Activated CD4-positive, alpha-beta T cell treated with anti-CD3 and anti-CD28 coated beads for 48 hours (primary cell): ENCODE results near the gene TMEM41B.
"Not testable (repeated sequence)": the region's sequence is repeated elsewhere in the genome, so short reads cannot be mapped to it uniquely, and the experiment has no call there.

Experiments used
- DNase-seq: peaks from one replicate; pipeline ENCODE4 v3.0.0-alpha.2; 2020

The TMEM41B gene, protein sequence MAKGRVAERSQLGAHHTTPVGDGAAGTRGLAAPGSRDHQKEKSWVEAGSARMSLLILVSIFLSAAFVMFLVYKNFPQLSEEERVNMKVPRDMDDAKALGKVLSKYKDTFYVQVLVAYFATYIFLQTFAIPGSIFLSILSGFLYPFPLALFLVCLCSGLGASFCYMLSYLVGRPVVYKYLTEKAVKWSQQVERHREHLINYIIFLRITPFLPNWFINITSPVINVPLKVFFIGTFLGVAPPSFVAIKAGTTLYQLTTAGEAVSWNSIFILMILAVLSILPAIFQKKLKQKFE

DNA sequence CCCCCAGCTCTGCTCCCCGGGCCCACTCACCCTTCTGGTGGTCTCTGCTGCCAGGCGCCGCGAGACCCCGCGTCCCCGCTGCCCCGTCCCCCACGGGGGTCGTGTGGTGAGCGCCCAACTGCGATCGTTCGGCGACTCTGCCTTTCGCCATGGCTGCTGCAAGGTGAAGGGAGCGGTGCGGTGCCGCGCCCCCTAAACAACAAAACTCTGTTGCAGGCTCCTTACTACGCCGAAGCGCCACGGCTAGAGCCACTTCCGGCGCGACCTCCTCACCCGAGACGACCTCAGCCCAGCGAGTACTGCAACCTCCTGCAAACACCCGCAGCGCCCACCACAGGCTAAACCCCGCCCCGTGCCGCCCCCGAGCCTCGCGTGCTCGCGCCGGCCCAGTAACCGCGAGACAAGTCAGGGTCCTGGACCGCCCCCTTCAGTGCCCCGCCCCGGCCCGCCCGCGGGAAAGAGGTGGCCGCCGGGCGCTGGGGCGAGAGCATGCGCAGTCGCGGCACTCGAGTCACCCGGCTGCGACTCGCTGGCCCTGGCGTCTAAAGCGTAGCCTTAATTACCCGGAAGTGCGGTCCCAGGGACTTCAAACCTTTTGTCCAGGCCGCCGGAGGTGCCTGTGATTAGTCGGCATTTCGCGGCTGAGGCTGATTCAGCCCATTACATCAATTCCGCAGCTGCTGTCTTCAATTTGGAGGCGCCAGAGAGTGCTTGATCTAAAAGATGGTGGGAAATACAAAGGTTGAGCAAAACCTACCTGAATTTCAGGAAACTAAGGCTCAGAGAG, at the start of gene TMEM41B:
Gene TMEM41B, minus strand, starts transcription at position 303 of the 787 bp plus-strand sequence. Its CDS starts 152 bp downstream, at position 151.
- peak; percentile 100 for DNase-seq

DNA sequence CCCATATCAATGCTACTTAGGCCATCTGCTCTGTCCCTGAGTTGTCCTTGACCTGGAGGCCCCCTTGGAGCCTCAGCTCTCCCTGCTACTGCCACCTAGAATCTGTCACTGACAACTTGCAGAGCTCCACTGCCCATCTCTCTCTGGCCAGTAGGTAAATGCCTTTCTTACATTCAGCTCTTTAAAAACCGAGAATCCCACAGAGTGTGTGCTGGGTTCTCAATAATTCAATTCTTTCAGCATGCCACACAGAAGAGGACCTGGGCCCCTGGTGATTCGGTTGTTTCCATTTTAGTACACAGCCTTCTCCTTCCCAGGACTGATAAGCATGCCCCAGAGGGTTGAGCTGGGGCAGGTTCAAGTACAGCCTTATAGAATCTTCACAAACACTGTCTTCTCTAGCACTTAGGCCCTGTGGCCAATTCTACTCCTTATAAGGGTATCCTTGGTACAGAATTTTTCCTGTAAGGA, 48.0 kb upstream of the TMEM41B start:
- DNase-seq = peak; percentile 33

DNA sequence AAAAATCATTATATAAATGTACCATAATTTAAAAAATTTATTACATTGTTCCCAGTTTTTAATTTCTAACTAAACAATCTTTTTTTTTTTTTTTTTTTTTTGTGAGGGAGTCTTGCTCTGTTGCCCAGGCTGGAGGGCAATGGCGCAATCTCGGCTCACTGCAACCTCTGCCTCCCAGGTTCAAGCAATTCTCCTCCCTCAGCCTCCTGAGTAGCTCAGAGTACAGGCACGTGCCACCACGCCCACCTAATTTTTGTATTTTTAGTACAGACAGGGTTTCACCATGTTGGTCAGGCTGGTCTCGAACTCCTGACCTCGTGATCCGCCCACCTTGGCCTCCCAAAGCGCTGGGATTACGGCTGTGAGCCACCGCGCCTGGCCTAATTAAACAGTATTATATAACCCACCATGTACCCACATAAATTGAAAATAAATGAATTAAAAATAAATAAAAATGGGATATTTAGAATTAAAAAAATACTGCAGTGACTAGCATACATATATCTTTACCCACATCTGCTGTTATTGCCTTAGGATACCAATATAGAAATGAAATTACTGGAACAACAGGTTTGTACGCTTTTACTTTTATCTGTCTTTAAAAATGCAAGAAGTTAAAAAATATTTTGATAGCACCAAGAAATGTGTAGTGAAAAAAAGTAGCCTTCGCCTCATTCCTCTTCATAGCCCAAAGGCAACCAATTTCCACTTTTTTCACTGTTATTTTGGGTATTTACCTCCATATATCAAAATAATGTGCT, 46.6 kb upstream of the TMEM41B start:
- not testable (repeated sequence) for DNase-seq

DNA sequence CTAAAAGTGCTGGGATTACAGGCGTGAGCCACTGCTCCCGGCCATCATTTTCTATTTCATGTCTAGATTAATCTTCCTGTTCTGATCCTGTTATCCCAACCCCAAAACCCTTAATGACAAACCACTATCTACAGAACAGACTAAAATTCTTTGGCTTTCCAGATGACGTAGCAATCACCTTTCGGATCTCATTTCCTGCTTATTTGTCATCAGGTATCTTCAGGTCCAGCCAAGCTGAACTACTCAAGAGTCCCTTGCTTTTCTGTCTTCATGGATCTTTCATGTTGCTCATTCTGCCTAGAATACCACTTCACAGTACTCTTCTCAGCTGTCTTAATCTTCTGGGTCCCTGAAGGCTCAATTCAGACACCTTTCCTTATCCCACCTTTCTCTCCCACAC, 42.6 kb upstream of the TMEM41B start:
- no peak for DNase-seq

DNA sequence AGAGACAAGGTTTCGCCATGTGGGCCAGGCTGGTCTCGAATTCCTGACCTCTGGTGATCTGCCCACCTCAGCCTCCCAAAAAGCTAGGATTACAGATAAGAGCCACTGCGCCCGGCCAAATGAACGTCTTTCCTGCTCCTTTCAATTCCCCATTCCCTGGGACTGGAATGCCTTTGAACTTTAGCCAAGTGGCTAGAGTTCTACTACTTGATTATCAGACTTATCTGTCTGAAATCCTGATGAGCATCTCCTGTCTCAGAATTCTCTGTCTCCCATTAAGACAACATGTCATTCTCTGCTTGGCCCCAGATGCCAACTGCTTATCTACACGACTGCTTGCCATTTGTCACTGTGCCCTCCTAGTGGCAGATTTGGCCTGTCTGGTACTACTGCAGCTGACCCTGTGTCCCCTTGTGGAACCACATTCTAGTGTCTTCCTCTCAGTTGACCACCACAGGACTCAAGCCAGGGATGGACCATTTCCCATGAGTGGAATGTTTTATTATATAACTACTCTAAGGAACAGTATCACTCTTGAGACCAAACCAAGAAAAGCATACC, 37.0 kb upstream of the TMEM41B start:
- DNase-seq = no peak

DNA sequence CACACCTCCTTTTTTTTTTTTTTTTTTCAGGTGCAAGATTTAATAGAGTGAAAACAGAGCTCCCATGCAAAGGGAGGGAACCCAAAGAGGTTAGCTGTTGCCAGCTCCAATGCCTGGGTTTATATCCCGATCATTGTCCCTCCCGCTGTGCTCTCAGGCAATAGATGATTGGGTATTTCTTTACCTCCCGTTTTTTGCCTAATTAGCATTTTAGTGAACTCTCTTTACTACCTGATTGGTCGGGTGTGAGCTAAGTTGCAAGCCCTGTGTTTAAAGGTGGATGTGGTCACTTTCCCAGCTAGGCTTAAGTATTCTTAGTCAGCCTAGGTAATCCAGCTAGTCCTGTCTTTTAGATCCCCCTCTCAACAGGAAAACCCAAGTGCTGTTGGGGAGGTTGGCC, 33.4 kb upstream of the TMEM41B start:
- not testable (repeated sequence) for DNase-seq

DNA sequence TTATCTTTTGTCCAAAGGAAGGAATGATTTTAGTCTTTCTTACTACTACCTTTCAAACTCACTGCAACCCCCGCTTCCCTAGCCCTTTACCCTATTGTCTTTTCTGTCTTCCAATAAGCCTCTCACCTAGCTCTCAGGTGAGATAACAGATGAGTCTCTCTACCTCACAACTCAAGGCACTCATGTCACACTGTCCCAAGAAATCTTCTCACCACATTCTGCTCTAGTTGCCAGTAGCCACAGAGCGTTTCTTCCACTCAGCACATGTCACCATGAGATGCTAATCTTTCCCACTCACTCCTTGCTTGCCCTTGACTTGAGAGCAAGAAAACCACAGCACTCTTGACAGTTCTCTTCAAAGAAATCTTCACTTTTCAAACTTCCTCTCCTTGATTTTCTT, 32.7 kb upstream of the TMEM41B start:
- no peak for DNase-seq

DNA sequence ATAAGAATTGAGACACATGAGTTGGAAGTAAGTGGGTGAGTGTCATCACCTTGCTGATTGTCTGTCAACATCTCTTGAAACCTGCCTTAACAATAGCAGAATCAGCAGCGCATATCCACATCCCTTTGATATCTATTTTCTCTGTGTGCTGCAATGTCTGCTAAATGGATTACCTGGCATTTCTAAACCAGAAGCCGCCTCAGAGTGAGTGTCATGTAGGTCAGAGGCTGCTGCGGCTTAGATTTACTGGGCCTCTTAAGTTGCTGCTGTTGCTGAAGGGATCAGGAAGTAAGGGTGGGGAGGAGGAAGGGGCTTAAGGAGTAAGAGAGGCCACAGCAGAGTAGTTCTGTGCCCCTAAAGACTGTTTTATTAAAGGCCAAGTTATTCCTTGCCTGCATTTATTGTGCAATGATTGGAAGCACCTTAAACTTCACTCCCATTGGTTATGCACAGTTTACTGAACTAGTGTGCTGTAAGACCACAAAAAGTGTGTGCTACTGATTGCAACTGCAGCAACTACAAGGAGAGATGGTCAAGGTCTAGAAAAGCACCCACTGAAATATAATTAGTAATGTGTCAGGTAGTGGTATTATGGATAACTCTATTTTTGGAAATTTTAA, 29.8 kb upstream of the TMEM41B start:
- DNase-seq = no peak

DNA sequence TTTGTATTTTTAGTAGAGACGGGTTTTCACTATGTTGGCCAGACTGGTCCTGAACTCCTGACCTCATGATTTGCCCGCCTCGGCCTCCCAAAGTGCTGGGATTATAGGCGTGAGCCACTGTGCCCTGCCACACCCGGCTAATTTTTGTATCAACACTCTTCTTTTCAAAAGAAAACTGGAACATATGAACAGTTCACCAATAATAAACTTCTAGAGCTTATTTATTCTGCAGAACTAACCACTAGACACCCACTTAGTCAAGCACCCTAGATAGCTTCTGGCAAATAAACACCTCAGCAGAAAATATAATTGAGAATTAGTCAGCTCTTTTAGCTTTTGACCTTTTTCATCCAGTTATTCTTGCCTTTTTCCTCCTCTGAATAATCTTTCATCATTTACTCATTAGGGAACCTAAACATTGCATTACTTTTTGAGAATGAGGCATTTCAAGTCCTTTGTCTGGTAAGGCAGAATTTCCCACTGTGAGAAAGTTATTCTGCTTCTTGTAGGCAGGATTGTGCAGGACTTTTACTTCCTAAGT, 27.3 kb upstream of the TMEM41B start:
- no peak for DNase-seq

DNA sequence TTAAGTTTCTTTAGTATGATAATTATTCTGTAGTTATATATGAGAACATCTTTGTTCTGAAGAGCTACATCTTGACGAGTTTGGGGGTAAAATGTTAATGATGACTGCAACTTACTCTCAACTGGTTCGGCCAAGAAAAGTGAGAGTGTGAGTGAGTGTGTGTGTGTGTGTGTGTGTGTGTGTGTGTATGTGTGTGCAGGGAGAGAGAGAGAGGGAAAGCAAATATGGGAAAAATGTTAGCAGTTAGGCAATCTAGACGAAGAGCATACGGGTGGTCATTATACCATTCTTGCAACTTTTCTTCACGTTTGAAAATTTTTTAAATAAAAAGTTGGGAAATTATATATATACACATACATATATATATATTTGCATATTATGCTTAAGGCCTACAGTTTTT, 18.3 kb upstream of the TMEM41B start:
- no peak for DNase-seq

DNA sequence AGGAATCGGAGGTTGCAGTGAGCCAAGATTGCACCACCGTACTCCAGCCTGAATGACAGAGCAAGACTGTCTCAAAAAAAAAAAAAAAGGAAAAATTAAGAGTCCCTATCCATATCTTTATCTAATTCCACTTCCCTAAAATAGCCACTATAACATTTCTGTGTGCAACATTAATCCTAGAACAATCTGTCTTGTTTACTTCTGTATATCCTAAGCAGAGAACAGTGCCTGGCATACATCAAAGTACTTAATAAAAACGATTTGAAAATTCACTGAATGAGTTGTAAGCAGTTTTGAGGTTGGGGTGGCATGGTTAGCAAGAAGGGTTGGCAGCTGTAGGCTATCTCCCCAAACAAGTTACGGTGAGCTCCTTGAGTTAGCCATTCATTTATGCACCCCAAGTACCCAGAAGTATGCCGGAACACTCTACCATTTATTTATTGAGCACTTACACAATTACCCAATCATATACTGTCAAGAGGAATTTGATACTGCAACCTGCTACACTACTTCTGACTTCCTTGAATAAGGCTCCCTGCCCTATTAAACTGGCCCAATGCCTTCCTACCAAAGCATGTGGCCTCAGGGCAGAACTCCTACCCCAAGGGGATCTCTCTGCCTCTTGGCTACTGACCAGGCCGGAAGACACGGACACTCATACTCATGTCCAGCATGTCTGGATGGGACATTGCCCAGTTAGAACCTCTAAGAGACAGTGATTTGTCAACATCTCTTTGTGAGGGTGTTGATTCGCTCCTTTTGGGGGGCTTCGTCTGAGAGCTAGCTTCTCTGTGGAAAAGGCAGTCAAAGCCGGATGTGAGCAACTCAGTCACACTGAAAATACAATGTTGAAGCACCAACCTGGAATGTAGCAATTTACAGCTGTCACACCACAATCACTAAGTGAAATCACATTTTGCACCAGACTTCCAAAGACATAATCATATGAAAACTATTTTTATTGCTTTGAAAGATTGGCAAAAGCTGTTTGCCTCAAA, 16.3 kb upstream of the TMEM41B start:
- no peak for DNase-seq

DNA sequence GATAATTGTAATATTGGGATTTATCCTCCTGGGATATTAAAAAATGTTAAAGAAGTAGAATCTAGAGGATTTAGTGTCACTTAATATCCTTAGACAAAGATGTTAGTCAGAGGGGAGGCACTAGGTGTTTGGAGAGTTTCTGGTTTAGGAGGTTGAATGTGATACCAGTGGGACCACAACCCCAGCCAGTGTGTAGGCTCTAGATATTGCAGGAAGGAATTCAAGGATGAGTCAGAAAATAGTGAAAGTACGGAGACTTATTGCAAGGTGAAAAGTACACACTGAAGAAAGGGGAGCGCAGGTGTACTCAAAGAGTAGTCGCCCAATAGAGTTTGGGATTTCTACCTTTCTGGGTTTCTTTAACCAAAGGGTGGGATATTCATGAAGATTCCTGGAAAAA, 5.7 kb upstream of the TMEM41B start:
- DNase-seq = no peak

DNA sequence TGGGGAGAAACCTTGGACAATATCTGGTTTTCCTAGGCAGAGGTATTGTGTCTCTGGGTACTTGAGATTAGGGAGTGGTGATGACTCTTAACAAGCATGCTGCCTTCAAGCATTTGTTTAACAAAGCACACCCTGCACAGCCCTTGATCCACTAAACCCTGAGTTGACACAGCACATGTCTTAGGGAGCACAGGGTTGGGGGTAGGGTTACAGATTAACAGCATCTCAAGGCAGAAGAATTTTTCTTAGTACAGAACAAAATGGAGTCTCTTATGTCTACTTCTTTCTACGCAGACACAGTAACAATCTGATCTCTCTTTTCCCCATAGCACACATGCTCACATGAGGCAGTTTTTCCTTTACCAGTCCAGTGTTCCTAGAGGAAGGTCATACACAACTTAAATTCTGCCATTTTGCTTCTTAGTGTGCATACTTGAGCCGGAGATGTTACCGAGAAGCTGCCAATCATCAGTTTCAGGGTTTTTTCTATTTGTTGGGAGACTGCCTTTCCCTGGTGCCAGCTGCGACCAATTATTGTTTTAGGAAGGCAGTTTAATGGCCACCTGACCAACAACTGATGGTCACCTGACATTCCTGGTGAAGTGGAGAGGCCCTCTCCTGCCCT, 5.1 kb upstream of the TMEM41B start:
- not testable (repeated sequence) for DNase-seq

DNA sequence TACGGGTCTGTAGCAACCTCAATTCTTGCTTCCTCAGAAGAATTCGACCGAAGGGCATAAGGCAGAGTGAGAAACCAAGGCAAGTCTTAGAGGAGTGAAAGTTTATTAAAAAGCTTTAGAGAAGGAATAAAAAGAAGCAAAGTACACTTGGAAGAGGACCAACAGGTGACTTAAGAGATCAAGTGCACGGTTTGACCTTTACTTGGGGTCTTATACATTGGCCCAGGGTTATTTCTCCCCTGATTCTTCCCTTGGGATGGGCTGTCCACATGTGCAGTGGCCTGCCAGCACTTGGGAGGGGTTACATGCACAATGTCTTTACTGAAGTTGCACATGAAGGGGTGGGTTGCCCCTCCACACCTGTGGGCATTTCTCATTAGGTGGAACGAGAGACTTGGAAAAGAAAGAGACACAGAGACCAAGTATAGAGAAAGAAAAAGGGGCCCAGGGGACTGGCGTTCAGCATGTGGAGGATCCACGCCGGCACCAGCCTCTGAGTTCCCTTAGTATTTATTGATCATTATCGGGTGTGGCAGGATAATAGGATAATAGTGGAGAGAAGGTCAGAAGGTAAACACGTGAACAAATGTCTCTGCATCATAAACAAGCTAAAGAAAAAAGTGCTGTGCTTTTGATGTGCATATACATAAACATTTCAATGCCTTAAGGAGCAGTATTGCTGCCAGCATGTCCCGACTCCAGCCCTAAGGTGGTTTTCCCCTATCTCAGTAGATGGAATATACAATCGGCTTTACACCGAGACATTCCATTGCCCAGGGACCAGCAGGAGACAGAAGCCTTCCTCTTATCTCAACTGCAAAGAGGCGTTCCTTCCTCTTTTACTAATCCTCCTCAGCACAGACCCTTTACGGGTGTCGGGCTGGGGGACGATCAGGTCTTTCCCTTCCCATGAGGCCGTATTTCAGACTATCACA, 4.3 kb upstream of the TMEM41B start:
- DNase-seq = not testable (repeated sequence)

DNA sequence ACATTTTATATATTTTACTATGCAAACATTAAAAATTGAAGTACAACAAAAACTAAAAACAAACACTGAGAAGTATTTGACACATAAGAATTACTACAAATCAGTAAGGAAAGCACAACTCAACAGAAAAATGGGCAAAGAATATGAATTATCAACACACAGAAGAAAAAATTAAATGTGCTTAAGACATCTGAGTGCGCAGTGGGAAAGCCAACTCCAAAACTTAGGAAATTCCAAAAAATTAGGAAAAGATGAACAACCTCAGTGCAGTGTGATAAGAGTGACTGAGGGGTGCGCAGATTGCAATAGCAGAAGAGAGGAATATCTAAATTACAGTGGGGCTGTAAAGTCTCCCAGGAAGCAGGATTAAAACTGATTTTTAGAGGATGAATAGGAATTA, 1.9 kb upstream of the TMEM41B start:
- DNase-seq = no peak

DNA sequence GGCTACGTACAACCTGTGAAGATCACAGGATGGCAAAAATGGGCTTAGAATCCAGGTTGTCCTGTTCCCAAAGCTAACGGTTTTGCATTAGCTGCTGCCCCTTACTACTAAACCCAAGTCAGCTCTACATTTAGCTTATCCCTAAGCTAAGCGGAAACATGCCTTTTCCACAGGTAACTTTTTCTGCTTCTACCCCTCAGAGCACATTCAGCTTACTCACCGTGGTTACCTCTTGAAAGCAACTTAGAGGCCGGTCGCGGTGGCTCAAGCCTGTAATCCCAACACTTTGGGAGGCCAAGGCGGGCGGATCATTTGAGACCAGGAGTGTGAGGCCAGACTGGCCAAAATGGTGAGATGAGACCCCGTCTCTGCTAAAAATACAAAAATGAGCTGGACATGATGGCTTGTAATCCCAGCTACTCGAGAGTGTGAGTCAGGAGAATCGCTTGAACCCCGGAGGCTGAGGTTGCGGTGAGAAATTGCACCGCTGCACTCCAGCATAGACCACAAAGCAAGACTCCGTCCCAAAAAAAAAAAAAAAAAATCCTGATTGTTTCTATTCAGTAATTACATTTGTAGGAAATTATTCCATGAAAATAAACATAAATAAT, 790 bp upstream of the TMEM41B start:
- peak; percentile 5 for DNase-seq

DNA sequence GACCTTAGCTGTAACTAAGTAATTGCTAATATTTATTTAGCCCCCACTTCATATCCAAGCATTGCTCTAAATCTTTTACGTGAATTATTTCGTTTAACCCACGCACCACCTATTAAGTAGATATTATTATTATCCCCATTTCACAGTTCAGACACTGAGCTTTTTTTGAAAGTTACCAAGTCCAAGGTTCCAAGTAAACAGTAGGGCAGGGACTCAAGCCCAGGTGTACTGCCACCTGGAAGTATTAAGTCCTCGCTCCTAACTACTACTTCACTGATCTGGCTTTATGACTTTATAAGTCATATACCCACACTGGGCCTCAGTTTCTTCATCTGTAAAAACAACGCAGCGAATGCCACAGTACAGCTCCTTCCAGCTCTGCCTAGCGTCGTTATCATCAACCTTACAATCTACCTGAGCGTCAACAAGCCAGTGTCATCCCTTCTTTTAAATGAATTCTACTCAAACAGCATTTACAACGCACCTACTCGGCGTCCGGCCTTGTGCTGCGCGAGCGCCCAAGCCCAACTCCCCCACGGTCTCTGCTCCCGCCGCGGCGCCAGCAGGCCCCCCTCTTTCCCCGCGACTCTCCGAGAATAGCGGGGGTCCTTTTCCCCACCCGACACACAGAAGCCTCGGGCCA, 624 bp downstream of the TMEM41B start:
- DNase-seq = peak; percentile 34

DNA sequence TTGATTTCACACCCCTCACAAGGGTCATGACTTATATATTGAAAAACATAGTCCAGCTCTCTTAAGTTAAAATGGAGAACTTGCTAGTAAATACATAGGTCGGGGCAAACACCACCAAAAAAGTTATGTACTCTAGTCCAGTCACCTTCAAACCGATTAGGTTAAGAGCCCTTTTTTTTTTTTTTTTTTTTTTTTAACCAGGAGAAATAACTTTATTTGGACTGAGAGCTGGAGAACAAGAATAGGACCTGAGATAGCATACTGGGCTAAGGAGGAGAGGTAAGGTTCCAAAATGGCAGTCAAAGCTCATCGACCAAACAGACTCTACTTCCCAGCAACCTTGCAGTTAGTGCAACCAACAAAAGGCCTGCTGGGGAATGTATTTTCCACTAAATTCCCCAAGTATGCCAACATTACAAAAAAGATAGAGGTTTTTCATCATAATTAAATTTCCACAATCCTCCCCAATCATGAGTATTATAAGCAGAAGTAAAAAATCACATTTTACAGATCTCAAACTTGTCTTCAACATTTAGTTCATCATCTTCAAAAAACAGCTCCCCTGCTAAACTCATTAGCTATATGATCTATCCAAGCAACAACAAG, 3.8 kb downstream of the TMEM41B start:
- DNase-seq = no peak
